GM10248 (cell line): ENCODE measurements around the gene USP49.

Experiments used
- CTCF ChIA-PET: fragments of 300-600 bp; sonication (Branson Sonifier 250); formaldehyde crosslinking; extraction: SDS; loops from one replicate; lab custom pipeline; 2021; ENCODE audit warnings: antibody characterized with exemption; lab: Yijun Ruan, JAX
- POLR2A ChIA-PET: fragments of 350-650 bp; sonication (Branson Sonifier 250); formaldehyde crosslinking; extraction: SDS; loops from one replicate; lab custom pipeline; 2020; ENCODE audit warnings: antibody characterized with exemption; lab: Yijun Ruan, JAX
- DNase-seq: peaks from one replicate; pipeline ENCODE4 v3.0.0; 2012; ENCODE audit errors: extremely low spot score
- CTCF ChIP-seq: IDR thresholded peaks from 2 replicates; pipeline ENCODE4 v1.5.1; 2012; ENCODE audit warnings: mild to moderate bottlenecking, low read depth; ENCODE audit errors: extremely low read depth, missing control alignments, control extremely low read depth

Gene USP49

GRCh38 chr6:41881506-41881905 lies 13.7 kb downstream of the USP49 start:
- ChIA-PET POLR2A (no interaction called here), CTCF (interaction anchor here (1.7 kb wide), 1 partner anchor 13 kb away, joined by 3 read pairs; no protein-coding TSS in a partner anchor)
- TF ChIP-seq CTCF: no peak
- DNase-seq: no peak

- no peak for DNase-seq
- CTCF ChIA-PET: interaction anchor here (1.1 to 1.5 kb wide), 3 partner anchors 27 to 166 kb away, joined by 3 read pairs; partner anchors contain the start of genes BYSL and MED20
These were observed 16.2 kb downstream of the USP49 start for GRCh38 chr6:41878961-41879405.

GRCh38 chr6:41878246-41878645 lies 16.9 kb downstream of the USP49 start:
- ChIA-PET POLR2A (no interaction called here), CTCF (interaction anchor here (0.6 to 1.5 kb wide), 3 partner anchors 31 to 90 kb away, joined by 3 read pairs; no protein-coding TSS in a partner anchor)
- TF ChIP-seq CTCF: no peak
- DNase-seq: no peak

More at GRCh38 chr6:41878961-41879405, 16.2 kb downstream of the USP49 start:
- no peak for TF ChIP-seq CTCF
- POLR2A ChIA-PET: interaction anchor here (0.6 kb wide), 1 partner anchor 345 kb away, joined by 4 read pairs; no protein-coding TSS in a partner anchor

GRCh38 chr6:41877051-41877680 lies 18.0 kb downstream of the USP49 start:
- no peak for TF ChIP-seq CTCF
- ChIA-PET POLR2A (no interaction called here), CTCF (interaction anchor here (1.5 kb wide), 2 partner anchors 31 to 82 kb away, joined by 3 read pairs; no protein-coding TSS in a partner anchor)
- DNase-seq: no peak

- ChIA-PET CTCF (interaction anchor here (1.1 to 1.9 kb wide), 4 partner anchors 8 to 46 kb away, joined by 3 to 5 read pairs (median 4); partner anchors contain the start of gene MED20), POLR2A (no interaction called here)
- TF ChIP-seq CTCF: no peak
- DNase-seq: no peak
These were observed 20.4 kb downstream of the USP49 start for GRCh38 chr6:41874741-41875140.

GRCh38 chr6:41872147-41872546 lies 23.0 kb downstream of the USP49 start:
- ChIA-PET POLR2A (interaction anchor here (0.6 kb wide), 1 partner anchor 347 kb away, joined by 5 read pairs; no protein-coding TSS in a partner anchor), CTCF (no interaction called here)
- no peak for TF ChIP-seq CTCF
- no peak for DNase-seq
